ENCODE results near the gene ADAMTS19. TPM values are rescaled to one million over a fixed set of nuclear protein-coding genes. Genes with fewer than 3 reads are reported as not detected.

ADAMTS19 gene
- total RNA-seq, 1 donor from 2014 or later = not detected

DNA sequence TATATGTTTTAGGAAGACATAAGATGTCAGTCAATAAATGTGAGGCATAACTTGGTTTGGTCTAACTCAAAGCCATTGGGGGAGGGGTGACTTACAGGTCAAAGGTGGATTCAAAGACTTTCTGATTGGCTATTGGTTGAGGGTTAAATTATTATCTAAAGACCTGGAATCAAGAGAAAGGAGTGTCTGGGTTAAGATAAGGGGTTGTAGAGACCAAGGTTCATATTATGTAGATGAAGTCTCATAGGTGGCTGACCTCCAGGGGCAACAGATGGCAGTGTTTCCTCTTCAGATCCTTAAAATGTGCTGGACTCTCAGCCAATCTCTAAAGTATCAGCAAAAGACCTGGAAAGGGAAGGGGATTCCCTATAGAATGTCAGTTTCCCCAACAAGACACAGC lies 236.5 kb downstream of the ADAMTS19 start:
- Histone ChIP-seq H3K27me3 (ENCODE audit: low read depth) (no peaks in the 10 kb centered on the region), H3K27ac (no peak overlapping the region), H3K9me3 (no peaks in the 10 kb centered on the region), H3K4me3 (no peak overlapping the region), H3K36me3 (no peaks in the 10 kb centered on the region), H3K4me1 (no peaks in the 10 kb centered on the region)
- TF ChIP-seq, protein P1, sequence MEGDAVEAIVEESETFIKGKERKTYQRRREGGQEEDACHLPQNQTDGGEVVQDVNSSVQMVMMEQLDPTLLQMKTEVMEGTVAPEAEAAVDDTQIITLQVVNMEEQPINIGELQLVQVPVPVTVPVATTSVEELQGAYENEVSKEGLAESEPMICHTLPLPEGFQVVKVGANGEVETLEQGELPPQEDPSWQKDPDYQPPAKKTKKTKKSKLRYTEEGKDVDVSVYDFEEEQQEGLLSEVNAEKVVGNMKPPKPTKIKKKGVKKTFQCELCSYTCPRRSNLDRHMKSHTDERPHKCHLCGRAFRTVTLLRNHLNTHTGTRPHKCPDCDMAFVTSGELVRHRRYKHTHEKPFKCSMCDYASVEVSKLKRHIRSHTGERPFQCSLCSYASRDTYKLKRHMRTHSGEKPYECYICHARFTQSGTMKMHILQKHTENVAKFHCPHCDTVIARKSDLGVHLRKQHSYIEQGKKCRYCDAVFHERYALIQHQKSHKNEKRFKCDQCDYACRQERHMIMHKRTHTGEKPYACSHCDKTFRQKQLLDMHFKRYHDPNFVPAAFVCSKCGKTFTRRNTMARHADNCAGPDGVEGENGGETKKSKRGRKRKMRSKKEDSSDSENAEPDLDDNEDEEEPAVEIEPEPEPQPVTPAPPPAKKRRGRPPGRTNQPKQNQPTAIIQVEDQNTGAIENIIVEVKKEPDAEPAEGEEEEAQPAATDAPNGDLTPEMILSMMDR (IDR thresholded peaks at IDR 0.05) = no peak
- ATAC-seq = no peak
- no peak for DNase-seq
- intact Hi-C loops (cut with DNase I) = no loop called here

DNA sequence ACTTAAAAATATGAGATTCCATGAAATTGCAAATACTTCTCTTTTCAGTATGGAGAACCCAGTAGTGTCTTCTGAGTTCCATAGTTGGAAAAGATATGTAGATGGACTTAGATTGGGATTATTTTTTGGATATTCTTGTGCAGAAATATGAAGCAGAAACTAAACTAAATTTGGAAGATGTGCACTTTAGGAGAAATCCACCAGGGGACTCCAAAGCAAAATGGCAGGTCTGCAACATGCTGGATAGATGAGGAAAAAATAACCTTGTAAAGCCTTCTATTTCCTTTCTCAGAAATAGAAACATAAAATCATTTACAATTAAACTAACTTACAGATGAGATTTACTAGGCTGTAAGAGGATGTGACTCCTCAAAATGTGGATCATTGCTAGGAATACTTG lies 238.6 kb downstream of the ADAMTS19 start:
- TF ChIP-seq, protein P1 (IDR thresholded peaks at IDR 0.05) = no peak
- Histone ChIP-seq H3K36me3 (no peaks in the 10 kb centered on the region), H3K4me1 (no peaks in the 10 kb centered on the region), H3K27me3 (ENCODE audit: low read depth) (no peaks in the 10 kb centered on the region), H3K9me3 (no peaks in the 10 kb centered on the region), H3K27ac (no peak overlapping the region), H3K4me3 (no peak overlapping the region)
- ATAC-seq (no peak), DNase-seq (no peak)
- intact Hi-C loops (cut with DNase I) = no loop called here

DNA sequence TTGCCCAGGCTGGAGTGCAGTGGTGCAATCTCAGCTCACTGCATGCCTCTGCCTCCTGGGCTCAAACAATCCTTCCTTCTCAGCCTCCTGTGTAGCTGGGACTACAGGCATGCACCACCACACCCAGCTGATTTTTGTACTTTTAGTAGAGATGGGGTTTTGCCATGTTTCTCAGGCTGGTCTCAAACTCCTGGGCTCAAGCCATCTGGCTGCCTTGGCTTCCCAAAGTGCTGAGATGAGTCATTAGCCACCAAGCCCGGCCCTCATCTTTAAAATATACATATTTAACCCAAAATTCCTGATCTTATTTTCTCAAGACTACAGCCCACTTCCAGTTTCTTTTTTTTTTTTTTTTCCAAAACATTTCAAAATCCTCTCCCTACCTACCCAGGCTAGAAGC lies 256.1 kb downstream of the ADAMTS19 start:
- Histone ChIP-seq H3K27me3 (ENCODE audit: low read depth) (no peaks in the 10 kb centered on the region), H3K27ac (no peak overlapping the region), H3K9me3 (no peaks in the 10 kb centered on the region), H3K36me3 (no peaks in the 10 kb centered on the region), H3K4me1 (no peaks in the 10 kb centered on the region), H3K4me3 (no peak overlapping the region)
- TF ChIP-seq, protein P1 (IDR thresholded peaks at IDR 0.05) = no peak
- intact Hi-C loops (cut with DNase I) = no loop called here
- ATAC-seq = no peak
- no peak for DNase-seq

DNA sequence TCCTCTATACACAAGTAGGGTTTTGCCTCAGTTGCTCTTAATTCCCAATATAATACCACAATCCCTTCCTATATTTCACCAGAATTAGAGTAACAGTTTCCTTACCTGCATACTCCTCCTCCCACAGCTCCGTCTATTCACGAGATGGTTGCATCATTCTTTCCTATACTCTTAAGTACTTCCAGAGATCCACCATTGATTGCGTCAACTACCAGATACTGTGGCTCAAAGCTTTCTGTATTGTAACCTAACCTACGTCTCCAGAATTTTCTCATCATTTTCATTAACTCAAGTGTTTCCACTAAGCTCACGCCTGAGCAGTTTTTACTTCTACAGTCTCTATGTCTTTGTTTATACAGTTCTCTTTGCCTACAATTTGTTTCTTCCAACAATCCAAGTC lies 256.6 kb downstream of the ADAMTS19 start:
- H3K9me3 ChIP-seq = no peaks in the 10 kb centered on the region
- intact Hi-C loops (cut with DNase I) = no loop called here
- H3K27ac ChIP-seq = no peak overlapping the region
- TF ChIP-seq, protein P1 (IDR thresholded peaks at IDR 0.05) = no peak
- no peaks in the 10 kb centered on the region for H3K27me3 ChIP-seq (ENCODE audit: low read depth)
- no peaks in the 10 kb centered on the region for H3K4me1 ChIP-seq
- no peak for DNase-seq
- H3K4me3 ChIP-seq = no peak overlapping the region
- no peaks in the 10 kb centered on the region for H3K36me3 ChIP-seq
- no peak for ATAC-seq

DNA sequence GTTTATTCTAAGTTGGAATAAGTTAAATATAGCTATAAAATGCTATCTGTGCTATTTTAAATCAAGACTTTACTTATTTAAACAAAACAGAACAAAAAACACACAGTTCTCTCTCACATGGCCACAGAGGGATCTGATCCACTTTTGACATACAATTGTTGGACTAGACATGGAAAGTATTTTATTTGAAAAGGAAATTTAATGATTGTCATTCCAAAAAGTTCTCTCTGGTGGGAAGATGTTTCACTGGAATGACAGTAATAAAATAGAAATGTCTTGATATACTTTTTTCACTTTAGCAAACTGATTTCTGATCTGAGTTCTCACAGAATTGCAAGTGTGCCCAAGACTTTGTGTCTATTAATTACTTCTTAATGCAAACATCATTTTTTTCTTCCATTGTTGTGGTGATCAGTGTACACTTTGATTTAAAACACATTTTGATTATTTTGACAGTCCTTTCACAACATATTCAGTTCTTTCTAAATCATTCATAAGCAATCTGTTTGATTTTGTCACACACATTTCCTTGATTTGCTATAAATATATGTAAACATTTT lies 257.7 kb downstream of the ADAMTS19 start:
- Histone ChIP-seq H3K27ac (no peak overlapping the region), H3K4me3 (no peak overlapping the region), H3K4me1 (no peaks in the 10 kb centered on the region), H3K9me3 (no peaks in the 10 kb centered on the region), H3K27me3 (ENCODE audit: low read depth) (no peaks in the 10 kb centered on the region), H3K36me3 (no peaks in the 10 kb centered on the region)
- intact Hi-C loops (cut with DNase I) = no loop called here
- no peak for DNase-seq
- TF ChIP-seq, protein P1 (IDR thresholded peaks at IDR 0.05) = no peak
- ATAC-seq = no peak

All from lower lobe of right lung (tissue), 2 donors.